NT2/D1 (cell line): ENCODE measurements around the gene MYO5A.

Source experiments
- SUZ12 ChIP-seq: IDR thresholded peaks from 2 replicates; pipeline ENCODE4 v1.6.1; 2011; ENCODE audit not compliant: insufficient read length, insufficient read depth; ENCODE audit errors: extremely low read depth
- YY1 ChIP-seq: IDR thresholded peaks from 2 replicates; pipeline ENCODE4 v1.6.1; 2011; ENCODE audit not compliant: insufficient read length, insufficient read depth

- TF ChIP-seq SUZ12: no peak
- TF ChIP-seq YY1: no peak
Measured at GRCh38 chr15:52556524-52557273, 28.0 kb upstream of the MYO5A start.
